DMS153 treated with DMSO at 0.1 percent for 48 hours (cell line): ENCODE measurements around the gene IGF2.

Experiments used
- DNase-seq: peaks from one replicate; lab custom pipeline; 2025; ENCODE audit not compliant: unreplicated experiment; lab: John Stamatoyannopoulos, UW

IGF2 gene

GRCh38 chr11:2137202-2138067 lies 1.8 kb downstream of the IGF2 start:
- no peak for DNase-seq

GRCh38 chr11:2136952-2137201 lies 2.3 kb downstream of the IGF2 start:
- no peak for DNase-seq

- no peak for DNase-seq
These were observed 2.8 kb downstream of the IGF2 start for GRCh38 chr11:2136209-2136951.

GRCh38 chr11:2135648-2136201 lies 3.5 kb downstream of the IGF2 start:
- DNase-seq: no peak

GRCh38 chr11:2135018-2135569 lies 4.1 kb downstream of the IGF2 start:
- no peak for DNase-seq

GRCh38 chr11:2134022-2135010 lies 4.9 kb downstream of the IGF2 start:
- DNase-seq: no peak

- no peak for DNase-seq
These were observed 5.8 kb downstream of the IGF2 start for GRCh38 chr11:2133241-2134021.

GRCh38 chr11:2132874-2133240 lies 6.3 kb downstream of the IGF2 start:
- no peak for DNase-seq

- no peak for DNase-seq
These were observed 6.9 kb downstream of the IGF2 start for GRCh38 chr11:2132246-2132645.

- no peak for DNase-seq
These were observed 7.6 kb downstream of the IGF2 start for GRCh38 chr11:2131371-2132236.

GRCh38 chr11:2130881-2131352 lies 8.3 kb downstream of the IGF2 start:
- no peak for DNase-seq

- no peak for DNase-seq
These were observed 9.4 kb downstream of the IGF2 start for GRCh38 chr11:2129699-2130366.

- DNase-seq: no peak
These were observed 9.9 kb downstream of the IGF2 start for GRCh38 chr11:2129308-2129698.

- DNase-seq: no peak
These were observed 10.5 kb downstream of the IGF2 start for GRCh38 chr11:2128511-2129307.

GRCh38 chr11:2128130-2128510 lies 11.1 kb downstream of the IGF2 start:
- no peak for DNase-seq

GRCh38 chr11:2127482-2128129 lies 11.6 kb downstream of the IGF2 start:
- no peak for DNase-seq

GRCh38 chr11:2126520-2127085 lies 12.6 kb downstream of the IGF2 start:
- DNase-seq: no peak
